ENCODE measurements around the gene FAXC.
"Not testable (repeated sequence)": the region's sequence is repeated elsewhere in the genome, so short reads cannot be mapped to it uniquely, and the experiment has no call there.

FAXC gene

DNA sequence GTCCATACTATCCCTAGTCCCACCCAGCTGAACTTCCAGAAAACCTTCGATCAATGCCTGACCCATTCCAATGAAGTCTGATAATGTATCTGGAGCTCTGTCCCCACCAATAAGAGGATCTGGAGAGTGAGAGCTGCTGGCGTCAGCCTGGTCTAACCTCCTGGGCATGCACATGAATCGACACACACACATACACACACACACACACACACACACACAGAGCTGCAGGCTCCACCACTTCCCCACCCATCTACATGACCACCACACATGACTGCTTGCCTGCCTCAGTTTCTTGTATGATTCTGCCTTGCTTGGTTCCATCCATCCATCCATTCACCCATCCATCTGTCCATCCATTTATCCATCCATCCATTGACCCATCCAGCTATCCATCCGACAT is 60.8 kb downstream of the FAXC start:
- Histone ChIP-seq H3K9me3 (ENCODE audit: control insufficient read depth, insufficient read depth, low read depth, low read length) (no peaks in the 10 kb centered on the region), H3K27me3 (ENCODE audit: control insufficient read depth, insufficient read depth, low read length) (no peaks in the 10 kb centered on the region), H3K9ac (ENCODE audit: low read length) (no peak overlapping the region), H3K36me3 (ENCODE audit: control insufficient read depth, insufficient read depth, low read length) (peaks cover 12% of the 10 kb centered on the region), H3K4me1 (ENCODE audit: control insufficient read depth, insufficient read depth, low read length) (no peaks in the 10 kb centered on the region), H3K27ac (ENCODE audit: low read depth, low read length) (no peak overlapping the region), H3K4me3 (ENCODE audit: low read depth, low read length) (no peak overlapping the region)

DNA sequence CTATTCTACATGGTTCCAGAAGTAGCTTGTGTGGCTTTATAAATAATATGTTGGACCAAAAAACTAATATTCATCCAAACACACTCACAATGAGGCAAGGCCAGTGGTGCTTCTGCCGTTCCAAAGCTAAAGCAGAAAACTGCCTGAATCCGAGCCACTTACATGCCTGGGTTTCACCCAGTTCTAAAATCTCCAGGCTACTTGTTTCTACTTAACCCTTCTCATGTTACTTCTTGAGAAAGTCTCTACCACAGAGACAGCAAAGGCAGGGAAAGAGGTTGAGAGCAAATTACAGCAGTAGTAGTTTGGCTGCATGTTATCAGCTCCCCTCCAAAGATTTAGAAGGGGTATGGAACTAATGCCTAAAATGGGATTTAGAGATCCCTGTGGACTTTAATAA is 62.0 kb downstream of the FAXC start:
- no peaks in the 10 kb centered on the region for H3K4me1 ChIP-seq (ENCODE audit: control insufficient read depth, insufficient read depth, low read length)
- H3K27ac ChIP-seq (ENCODE audit: low read depth, low read length) = no peak overlapping the region
- no peak overlapping the region for H3K9ac ChIP-seq (ENCODE audit: low read length)
- H3K4me3 ChIP-seq (ENCODE audit: low read depth, low read length) = no peak overlapping the region
- no peaks in the 10 kb centered on the region for H3K27me3 ChIP-seq (ENCODE audit: control insufficient read depth, insufficient read depth, low read length)
- H3K9me3 ChIP-seq (ENCODE audit: control insufficient read depth, insufficient read depth, low read depth, low read length) = no peaks in the 10 kb centered on the region
- H3K36me3 ChIP-seq (ENCODE audit: control insufficient read depth, insufficient read depth, low read length) = peaks cover 11% of the 10 kb centered on the region

DNA sequence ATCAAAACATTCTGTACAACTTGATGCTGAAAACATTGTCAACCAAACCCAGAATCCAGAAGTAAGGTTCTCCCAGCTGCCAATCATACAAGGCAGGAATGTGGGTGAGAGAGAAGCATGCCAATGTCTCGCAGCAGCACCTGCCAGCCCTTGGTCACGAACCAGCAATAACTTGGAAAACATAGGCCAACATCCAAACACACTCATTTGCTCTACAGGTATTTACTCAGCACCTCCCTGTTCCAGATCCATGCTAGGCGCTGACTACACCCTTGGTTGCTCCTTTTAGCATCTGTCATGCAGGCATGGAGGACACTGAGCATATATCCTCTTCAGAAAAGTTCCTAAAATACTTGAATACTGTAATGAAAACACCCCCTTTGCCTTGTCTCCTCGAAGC is 63.6 kb downstream of the FAXC start:
- Histone ChIP-seq H3K9me3 (ENCODE audit: control insufficient read depth, insufficient read depth, low read depth, low read length) (no peaks in the 10 kb centered on the region), H3K9ac (ENCODE audit: low read length) (no peak overlapping the region), H3K4me1 (ENCODE audit: control insufficient read depth, insufficient read depth, low read length) (no peaks in the 10 kb centered on the region), H3K4me3 (ENCODE audit: low read depth, low read length) (no peak overlapping the region), H3K36me3 (ENCODE audit: control insufficient read depth, insufficient read depth, low read length) (peaks cover 12% of the 10 kb centered on the region), H3K27me3 (ENCODE audit: control insufficient read depth, insufficient read depth, low read length) (no peaks in the 10 kb centered on the region), H3K27ac (ENCODE audit: low read depth, low read length) (no peak overlapping the region)

DNA sequence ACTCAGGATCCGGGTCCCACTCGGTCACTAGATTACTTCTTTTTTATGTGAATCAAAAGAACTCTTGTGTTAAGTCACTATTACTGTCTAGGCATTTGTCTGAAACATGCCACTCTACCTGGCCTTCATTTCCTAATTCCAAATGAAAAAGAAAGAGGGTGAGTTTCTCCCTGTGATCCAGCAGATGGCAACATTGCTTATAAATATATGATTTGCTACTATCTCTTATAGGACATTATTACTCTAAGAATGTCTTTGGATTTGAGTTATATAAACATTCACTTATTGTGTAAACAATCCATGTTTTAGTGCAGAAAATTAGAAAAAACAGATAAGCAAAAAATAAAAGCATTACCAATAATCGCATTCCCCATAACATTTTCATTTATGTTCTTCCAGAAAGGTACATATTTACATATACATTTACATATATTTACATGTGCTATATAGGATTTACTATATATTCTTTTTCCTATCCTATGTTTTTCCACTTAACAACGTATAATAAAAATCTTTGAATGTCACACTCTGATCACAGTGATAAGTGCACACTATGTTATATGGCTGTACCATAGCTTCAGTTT is 66.9 kb downstream of the FAXC start:
- no peaks in the 10 kb centered on the region for H3K4me1 ChIP-seq (ENCODE audit: control insufficient read depth, insufficient read depth, low read length)
- no peak overlapping the region for H3K27ac ChIP-seq (ENCODE audit: low read depth, low read length)
- no peaks in the 10 kb centered on the region for H3K9me3 ChIP-seq (ENCODE audit: control insufficient read depth, insufficient read depth, low read depth, low read length)
- H3K9ac ChIP-seq (ENCODE audit: low read length) = no peak overlapping the region
- no peaks in the 10 kb centered on the region for H3K27me3 ChIP-seq (ENCODE audit: control insufficient read depth, insufficient read depth, low read length)
- peaks cover 14% of the 10 kb centered on the region for H3K36me3 ChIP-seq (ENCODE audit: control insufficient read depth, insufficient read depth, low read length)
- no peak overlapping the region for H3K4me3 ChIP-seq (ENCODE audit: low read depth, low read length)

DNA sequence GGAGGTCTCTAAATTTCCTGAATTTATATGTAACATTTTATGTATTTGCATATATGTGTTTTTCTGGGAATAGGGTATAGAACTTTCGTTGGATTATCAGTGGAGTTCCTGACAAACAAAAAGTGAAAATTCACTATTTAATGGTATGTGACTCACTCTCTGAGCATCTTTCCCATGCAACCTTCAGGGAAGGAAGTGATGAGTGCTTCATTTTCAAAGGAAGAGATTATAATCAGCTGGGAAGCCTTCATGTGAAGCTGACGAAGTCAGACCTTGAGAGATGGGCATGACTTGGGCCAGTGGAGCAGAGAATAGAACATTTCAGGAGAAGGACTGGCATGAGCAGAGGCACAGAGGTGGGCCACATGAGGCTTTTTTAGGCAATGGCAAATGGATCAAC is 72.7 kb downstream of the FAXC start:
- no peak overlapping the region for H3K4me3 ChIP-seq (ENCODE audit: low read depth, low read length)
- H3K27me3 ChIP-seq (ENCODE audit: control insufficient read depth, insufficient read depth, low read length) = no peaks in the 10 kb centered on the region
- H3K36me3 ChIP-seq (ENCODE audit: control insufficient read depth, insufficient read depth, low read length) = peaks cover 14% of the 10 kb centered on the region
- no peak overlapping the region for H3K9ac ChIP-seq (ENCODE audit: low read length)
- no peaks in the 10 kb centered on the region for H3K4me1 ChIP-seq (ENCODE audit: control insufficient read depth, insufficient read depth, low read length)
- no peak overlapping the region for H3K27ac ChIP-seq (ENCODE audit: low read depth, low read length)
- no peaks in the 10 kb centered on the region for H3K9me3 ChIP-seq (ENCODE audit: control insufficient read depth, insufficient read depth, low read depth, low read length)

DNA sequence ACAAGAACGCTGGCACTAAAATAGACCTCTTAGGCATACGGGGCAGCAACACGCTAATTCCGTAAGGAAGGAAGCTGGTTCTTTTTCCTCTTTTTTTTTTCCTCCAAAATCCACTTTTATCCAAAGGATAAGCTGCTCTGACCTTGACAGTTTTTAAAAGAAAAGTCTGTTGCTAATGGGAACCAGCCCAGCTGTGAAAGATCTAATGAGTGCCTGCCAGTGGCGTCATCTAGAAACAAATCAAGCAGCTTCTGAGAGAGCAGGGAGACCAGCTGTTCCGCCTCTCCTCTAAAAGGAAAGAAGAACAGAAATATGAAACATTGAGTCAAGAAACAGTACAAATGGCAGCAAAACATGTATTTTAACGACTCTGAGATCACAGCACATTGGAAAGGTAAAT is 78.6 kb downstream of the FAXC start:
- H3K27me3 ChIP-seq (ENCODE audit: control insufficient read depth, insufficient read depth, low read length) = no peaks in the 10 kb centered on the region
- H3K9ac ChIP-seq (ENCODE audit: low read length) = no peak overlapping the region
- no peak overlapping the region for H3K27ac ChIP-seq (ENCODE audit: low read depth, low read length)
- no peaks in the 10 kb centered on the region for H3K36me3 ChIP-seq (ENCODE audit: control insufficient read depth, insufficient read depth, low read length)
- H3K4me1 ChIP-seq (ENCODE audit: control insufficient read depth, insufficient read depth, low read length) = peaks cover 6% of the 10 kb centered on the region
- H3K9me3 ChIP-seq (ENCODE audit: control insufficient read depth, insufficient read depth, low read depth, low read length) = peaks cover 3% of the 10 kb centered on the region; the same call in 1 of the 2 replicates
- H3K4me3 ChIP-seq (ENCODE audit: low read depth, low read length) = no peak overlapping the region

DNA sequence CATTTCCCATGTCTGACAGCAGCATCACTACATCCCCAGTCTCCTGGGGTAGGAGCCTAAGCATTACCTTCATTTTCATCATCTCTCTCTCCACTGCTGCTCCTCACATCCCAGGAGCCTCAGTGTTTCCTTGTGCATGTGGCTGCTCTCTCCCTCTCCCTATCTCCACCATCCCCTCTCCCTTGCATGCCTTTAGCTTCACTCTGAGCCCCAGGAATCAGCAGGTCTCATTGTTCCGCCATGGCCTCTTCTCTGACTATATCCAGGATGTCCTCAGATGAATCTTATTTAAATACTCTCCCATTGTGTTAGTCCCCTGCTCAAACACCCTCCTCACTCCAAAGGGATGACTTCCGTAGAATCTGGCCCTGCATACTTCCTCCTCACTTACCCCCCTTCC is 79.4 kb downstream of the FAXC start:
- H3K9me3 ChIP-seq (ENCODE audit: control insufficient read depth, insufficient read depth, low read depth, low read length) = peaks cover 3% of the 10 kb centered on the region; the same call in 1 of the 2 replicates
- H3K27ac ChIP-seq (ENCODE audit: low read depth, low read length) = no peak overlapping the region
- no peaks in the 10 kb centered on the region for H3K36me3 ChIP-seq (ENCODE audit: control insufficient read depth, insufficient read depth, low read length)
- H3K4me1 ChIP-seq (ENCODE audit: control insufficient read depth, insufficient read depth, low read length) = peaks cover 6% of the 10 kb centered on the region
- H3K9ac ChIP-seq (ENCODE audit: low read length) = no peak overlapping the region
- H3K27me3 ChIP-seq (ENCODE audit: control insufficient read depth, insufficient read depth, low read length) = no peaks in the 10 kb centered on the region
- H3K4me3 ChIP-seq (ENCODE audit: low read depth, low read length) = no peak overlapping the region

DNA sequence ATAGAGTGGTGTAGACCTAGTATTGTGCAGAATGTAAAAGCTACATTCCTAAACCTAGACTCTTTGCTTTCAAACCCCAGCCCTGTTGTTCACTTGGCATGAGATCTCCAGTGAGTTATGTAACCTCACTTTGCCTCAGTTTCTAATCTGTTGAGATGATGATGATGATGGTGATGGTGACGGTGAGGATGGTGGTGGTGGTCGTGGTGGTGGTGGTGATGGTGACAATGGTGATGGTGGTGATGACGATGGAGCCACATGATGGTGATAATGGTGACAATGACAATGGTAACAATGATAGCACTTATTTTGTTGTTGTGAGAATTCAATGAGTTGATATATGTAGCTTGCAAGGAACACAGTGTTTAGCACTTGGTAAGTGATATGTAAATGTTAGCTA is 80.3 kb downstream of the FAXC start:
- no peak overlapping the region for H3K27ac ChIP-seq (ENCODE audit: low read depth, low read length)
- H3K4me3 ChIP-seq (ENCODE audit: low read depth, low read length) = no peak overlapping the region
- H3K9ac ChIP-seq (ENCODE audit: low read length) = no peak overlapping the region
- peaks cover 6% of the 10 kb centered on the region for H3K4me1 ChIP-seq (ENCODE audit: control insufficient read depth, insufficient read depth, low read length)
- peaks cover 3% of the 10 kb centered on the region; the same call in 1 of the 2 replicates for H3K9me3 ChIP-seq (ENCODE audit: control insufficient read depth, insufficient read depth, low read depth, low read length)
- H3K27me3 ChIP-seq (ENCODE audit: control insufficient read depth, insufficient read depth, low read length) = no peaks in the 10 kb centered on the region
- no peaks in the 10 kb centered on the region for H3K36me3 ChIP-seq (ENCODE audit: control insufficient read depth, insufficient read depth, low read length)

DNA sequence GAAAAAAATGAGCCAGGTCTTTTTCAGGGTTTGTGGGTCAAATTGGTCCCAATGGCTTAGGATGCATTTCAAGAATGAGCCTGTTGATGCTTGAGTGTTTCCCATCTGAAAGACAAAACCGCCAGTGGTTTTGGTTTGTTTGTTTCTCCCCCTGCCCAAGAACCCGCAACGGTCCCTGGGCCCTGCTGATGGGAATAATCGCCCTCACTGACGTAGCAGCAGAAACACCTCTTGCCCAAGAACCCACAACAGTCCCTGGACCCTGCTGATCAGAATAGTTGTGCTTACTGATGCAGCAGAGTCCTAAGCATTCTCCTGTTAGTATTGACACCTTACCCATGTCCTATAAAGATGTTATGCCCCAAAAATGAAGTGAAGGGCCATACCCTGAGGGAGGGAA is 82.5 kb downstream of the FAXC start:
- H3K36me3 ChIP-seq (ENCODE audit: control insufficient read depth, insufficient read depth, low read length); H3K27ac ChIP-seq (ENCODE audit: low read depth, low read length); H3K4me1 ChIP-seq (ENCODE audit: control insufficient read depth, insufficient read depth, low read length); H3K27me3 ChIP-seq (ENCODE audit: control insufficient read depth, insufficient read depth, low read length); H3K9me3 ChIP-seq (ENCODE audit: control insufficient read depth, insufficient read depth, low read depth, low read length); H3K9ac ChIP-seq (ENCODE audit: low read length); H3K4me3 ChIP-seq (ENCODE audit: low read depth, low read length): not testable (repeated sequence)

DNA sequence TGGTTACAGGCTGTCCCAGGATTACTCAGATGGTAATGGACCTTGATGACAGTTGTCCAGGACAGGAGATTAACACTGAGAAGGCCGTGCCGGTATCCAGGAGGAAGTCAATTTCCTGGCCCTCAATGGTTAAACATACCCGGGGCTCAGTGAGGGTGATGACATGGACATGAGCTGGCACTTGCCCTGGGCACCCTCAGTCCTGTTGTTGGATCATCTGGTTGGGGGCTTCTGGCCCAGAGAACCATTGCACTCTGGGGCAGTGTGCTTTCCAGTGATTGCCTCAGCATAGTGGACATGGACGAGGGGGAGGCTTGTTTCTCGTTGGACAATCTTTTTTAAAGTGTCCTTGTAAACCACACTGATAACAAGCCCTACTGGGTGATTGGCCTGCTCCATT is 84.0 kb downstream of the FAXC start:
- H3K4me1 ChIP-seq (ENCODE audit: control insufficient read depth, insufficient read depth, low read length); H3K9ac ChIP-seq (ENCODE audit: low read length); H3K9me3 ChIP-seq (ENCODE audit: control insufficient read depth, insufficient read depth, low read depth, low read length); H3K27me3 ChIP-seq (ENCODE audit: control insufficient read depth, insufficient read depth, low read length); H3K4me3 ChIP-seq (ENCODE audit: low read depth, low read length); H3K27ac ChIP-seq (ENCODE audit: low read depth, low read length); H3K36me3 ChIP-seq (ENCODE audit: control insufficient read depth, insufficient read depth, low read length): not testable (repeated sequence)

DNA sequence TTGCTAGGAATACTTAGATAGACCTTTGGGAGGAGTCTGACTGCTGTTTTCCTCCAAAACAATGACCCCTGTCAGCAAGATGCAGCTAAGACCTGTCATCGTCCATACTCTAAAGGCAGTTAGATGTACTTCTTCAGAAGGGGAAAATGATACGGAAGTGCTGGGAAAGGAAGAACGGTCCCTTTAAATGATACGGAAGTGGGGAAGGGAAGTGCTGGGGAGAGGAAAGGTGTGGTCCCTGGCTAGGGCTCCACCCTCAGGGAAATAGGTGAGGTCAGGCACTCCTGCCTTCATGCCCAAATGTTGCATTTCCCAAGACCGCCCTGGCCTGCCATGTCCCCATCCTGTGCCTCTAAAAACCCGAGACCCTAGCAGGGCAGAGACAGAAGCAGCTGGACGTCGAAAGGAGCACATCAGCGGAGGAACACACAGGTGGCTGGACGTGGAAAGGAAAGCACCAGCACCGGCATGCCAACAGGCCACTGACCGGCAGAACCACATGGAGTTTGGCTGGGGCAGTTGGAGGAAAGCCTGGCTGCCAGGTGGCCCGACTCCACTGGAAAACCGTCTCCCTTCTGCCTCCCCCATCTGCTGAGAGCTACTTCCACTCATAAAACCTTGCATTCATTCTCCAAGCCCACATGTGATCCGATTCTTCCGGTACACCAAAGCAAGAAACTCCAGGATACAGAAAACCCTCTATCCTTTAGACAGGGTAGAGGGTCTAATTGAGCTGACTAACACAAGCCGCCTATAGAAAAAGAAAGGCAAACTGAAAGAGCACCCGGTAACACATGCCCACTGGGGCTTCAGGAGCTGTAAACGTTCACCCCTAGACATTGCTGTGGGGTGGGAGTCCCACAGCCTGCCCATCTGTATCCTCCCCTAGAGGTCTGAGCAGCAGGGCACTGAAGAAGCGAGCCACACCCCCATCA is 94.6 kb downstream of the FAXC start:
- H3K4me3 ChIP-seq (ENCODE audit: low read depth, low read length) = no peak overlapping the region
- H3K4me1 ChIP-seq (ENCODE audit: control insufficient read depth, insufficient read depth, low read length) = no peaks in the 10 kb centered on the region
- no peaks in the 10 kb centered on the region for H3K9me3 ChIP-seq (ENCODE audit: control insufficient read depth, insufficient read depth, low read depth, low read length)
- H3K9ac ChIP-seq (ENCODE audit: low read length) = no peak overlapping the region
- no peak overlapping the region for H3K27ac ChIP-seq (ENCODE audit: low read depth, low read length)
- no peaks in the 10 kb centered on the region for H3K27me3 ChIP-seq (ENCODE audit: control insufficient read depth, insufficient read depth, low read length)
- no peaks in the 10 kb centered on the region for H3K36me3 ChIP-seq (ENCODE audit: control insufficient read depth, insufficient read depth, low read length)
